ENCODE data around the gene OTOG. TPM values are rescaled to one million over a fixed set of nuclear protein-coding genes. Genes with fewer than 3 reads are reported as not detected.

The OTOG gene
- total and polyA plus RNA-seq, 2 of the 8 experiments (the other 6 are each of a cell fraction or from before 2014, with no cell fraction given): 0.41 to 1.5 TPM

DNA sequence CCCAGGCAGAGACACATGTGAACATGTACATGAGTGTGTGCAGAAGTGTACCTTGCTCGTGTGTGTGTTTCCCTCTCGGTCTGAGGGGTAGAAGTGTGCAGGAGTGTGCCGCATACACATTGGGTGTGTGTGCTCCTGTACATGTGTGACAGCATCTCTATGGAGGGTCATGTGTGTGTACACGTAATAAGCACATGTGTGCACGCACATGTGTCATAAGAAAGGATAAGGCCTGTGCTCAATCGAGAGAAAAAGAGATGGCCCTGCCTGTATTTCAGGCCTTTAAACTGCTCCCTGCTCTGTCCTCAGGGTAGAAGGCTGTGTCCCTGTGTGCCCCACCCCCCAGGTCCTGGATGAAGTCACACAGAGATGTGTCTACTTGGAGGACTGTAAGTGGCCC lies 61.8 kb downstream of the OTOG start (continued):
- TF ChIP-seq TAF1 (IDR thresholded peaks at IDR 0.05; ENCODE audit: low read depth, low read length) (no peak), KDM4A (IDR thresholded peaks at IDR 0.05; ENCODE audit: low read depth, low read length, severe bottlenecking) (no peak), TBP (IDR thresholded peaks at IDR 0.05; ENCODE audit: low read depth, low read length) (no peak), FOSL1 (IDR thresholded peaks at IDR 0.05; ENCODE audit: insufficient read depth, low read depth, low read length) (no peak), NANOG (IDR thresholded peaks at IDR 0.05; ENCODE audit: insufficient read depth, low read depth, low read length, poor library complexity, severe bottlenecking) (no peak), POLR2AphosphoS5 (IDR thresholded peaks at IDR 0.05; ENCODE audit: low read depth, low read length) (no peak), POU5F1 (IDR thresholded peaks at IDR 0.05; ENCODE audit: low read depth, low read length) (no peak), TEAD4 (IDR thresholded peaks at IDR 0.05; ENCODE audit: low read depth, low read length) (no peak), BCL11A (IDR thresholded peaks at IDR 0.05; ENCODE audit: low read depth in 2 of 2, low read length in 2 of 2) (no peak), SRF (IDR thresholded peaks at IDR 0.05; ENCODE audit: low read depth, low read length) (no peak)
- TF ChIP-seq, protein P1, sequence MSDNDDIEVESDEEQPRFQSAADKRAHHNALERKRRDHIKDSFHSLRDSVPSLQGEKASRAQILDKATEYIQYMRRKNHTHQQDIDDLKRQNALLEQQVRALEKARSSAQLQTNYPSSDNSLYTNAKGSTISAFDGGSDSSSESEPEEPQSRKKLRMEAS (IDR thresholded peaks at IDR 0.05): no peak
